Lower leg skin (tissue), 3 donors: ENCODE measurements around the gene CLCN3.

ENCODE experiments used
- CTCF ChIP-seq, 3 donors: fragments of 450-650 bp; IDR thresholded peaks; one replicate each; pipeline ENCODE4 v1.5.1; 2016; ENCODE audit warnings: antibody characterized with exemption in 3 of 3, mild to moderate bottlenecking in 3 of 3, moderate library complexity in 2 of 3
- POLR2A ChIP-seq, 2 donors: fragments of 450-650 bp; IDR thresholded peaks; one replicate each; pipeline ENCODE4 v1.6.1; 2016 to 2017; ENCODE audit warnings: antibody characterized with exemption in 2 of 2, mild to moderate bottlenecking in 1 of 2, moderate library complexity in 1 of 2

DNA sequence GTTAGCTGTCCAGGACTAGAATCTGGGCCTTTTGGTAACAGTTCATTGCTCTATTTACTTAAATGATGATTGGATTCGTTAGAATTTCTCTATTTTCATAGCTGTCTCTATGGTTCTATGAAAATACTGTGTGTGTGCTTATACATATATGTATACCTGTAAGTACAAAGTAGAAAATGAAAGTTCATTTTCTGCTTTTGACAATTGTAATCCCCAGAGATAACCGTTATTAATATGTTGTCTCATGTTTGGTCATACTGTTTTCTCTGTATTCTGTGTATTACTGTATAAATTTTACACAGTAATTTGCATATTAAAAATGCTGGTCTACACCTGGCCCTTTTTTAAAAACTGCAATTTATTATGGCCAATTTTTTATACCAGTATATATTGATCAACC is 55.4 kb downstream of the CLCN3 start:
- TF ChIP-seq CTCF (IDR thresholded peaks at IDR 0.05) = no peak
- no peak for TF ChIP-seq POLR2A (IDR thresholded peaks at IDR 0.05)
